GM21528 (cell line): ENCODE data around the gene GPC3.
"Not testable (repeated sequence)": the region's sequence is repeated elsewhere in the genome, so short reads cannot be mapped to it uniquely, and the experiment has no call there.

ENCODE experiments used
- ATAC-seq: cut with Tn5 transposase; IDR thresholded peaks from one replicate; pipeline ENCODE4 v1.9.1; 2021; ENCODE audit warnings: mild to moderate bottlenecking, moderate library complexity; ENCODE audit not compliant: unreplicated experiment, low FRiP score

Gene GPC3

GRCh38 chrX:133633950-133634349, 351.4 kb downstream of the GPC3 start:
- ATAC-seq, result no peak

GRCh38 chrX:133633162-133633561, 352.2 kb downstream of the GPC3 start:
- ATAC-seq, result no peak

DNA sequence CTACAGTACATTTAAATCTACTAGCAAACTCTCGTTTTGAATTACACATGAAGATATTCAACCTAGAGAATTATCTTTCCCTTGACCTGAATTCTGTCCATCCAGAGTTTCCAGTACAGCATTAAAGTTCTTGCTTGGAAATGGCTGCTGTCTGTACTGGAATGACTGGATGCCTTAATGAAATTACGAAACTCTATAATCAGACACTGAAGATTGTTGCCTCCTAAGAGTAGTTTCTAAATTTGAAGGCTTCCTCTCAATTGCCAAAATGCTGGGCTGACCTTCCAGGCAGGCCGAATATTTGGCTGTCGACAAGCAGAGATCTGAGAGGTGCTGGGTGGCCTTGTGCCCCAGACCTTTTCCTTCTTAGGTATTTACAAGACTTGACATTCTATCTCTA, 355.0 kb downstream of the GPC3 start:
- ATAC-seq, result no peak

GRCh38 chrX:133627673-133628072, 357.7 kb downstream of the GPC3 start:
- ATAC-seq, result no peak

- ATAC-seq, result not testable (repeated sequence)
These were observed 364.0 kb downstream of the GPC3 start for GRCh38 chrX:133621384-133621783.

- ATAC-seq, result no peak
These were observed 373.7 kb downstream of the GPC3 start for GRCh38 chrX:133611676-133612075.

GRCh38 chrX:133610056-133610455, 375.3 kb downstream of the GPC3 start:
- ATAC-seq, result no peak

- ATAC-seq, result no peak
These were observed 376.2 kb downstream of the GPC3 start for GRCh38 chrX:133609166-133609565.

DNA sequence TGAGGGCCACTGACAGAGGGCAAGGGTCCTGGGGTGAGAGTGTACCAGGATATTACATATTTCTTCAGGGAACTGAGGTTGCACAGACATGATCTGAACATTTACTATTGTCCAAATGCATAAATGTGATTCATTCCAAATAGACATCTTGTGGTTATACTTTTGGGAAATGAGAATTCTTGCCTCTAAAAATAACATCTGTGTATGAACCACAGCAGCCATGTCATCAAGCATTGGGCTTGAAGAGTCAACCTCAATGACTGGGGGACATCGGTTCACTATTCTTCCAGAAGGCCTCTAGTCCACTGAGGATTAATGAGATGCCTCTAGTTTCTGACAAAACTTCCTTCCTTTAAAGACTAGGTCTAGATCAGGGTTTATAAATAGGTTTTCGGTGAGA, 377.0 kb downstream of the GPC3 start:
- ATAC-seq, result no peak

DNA sequence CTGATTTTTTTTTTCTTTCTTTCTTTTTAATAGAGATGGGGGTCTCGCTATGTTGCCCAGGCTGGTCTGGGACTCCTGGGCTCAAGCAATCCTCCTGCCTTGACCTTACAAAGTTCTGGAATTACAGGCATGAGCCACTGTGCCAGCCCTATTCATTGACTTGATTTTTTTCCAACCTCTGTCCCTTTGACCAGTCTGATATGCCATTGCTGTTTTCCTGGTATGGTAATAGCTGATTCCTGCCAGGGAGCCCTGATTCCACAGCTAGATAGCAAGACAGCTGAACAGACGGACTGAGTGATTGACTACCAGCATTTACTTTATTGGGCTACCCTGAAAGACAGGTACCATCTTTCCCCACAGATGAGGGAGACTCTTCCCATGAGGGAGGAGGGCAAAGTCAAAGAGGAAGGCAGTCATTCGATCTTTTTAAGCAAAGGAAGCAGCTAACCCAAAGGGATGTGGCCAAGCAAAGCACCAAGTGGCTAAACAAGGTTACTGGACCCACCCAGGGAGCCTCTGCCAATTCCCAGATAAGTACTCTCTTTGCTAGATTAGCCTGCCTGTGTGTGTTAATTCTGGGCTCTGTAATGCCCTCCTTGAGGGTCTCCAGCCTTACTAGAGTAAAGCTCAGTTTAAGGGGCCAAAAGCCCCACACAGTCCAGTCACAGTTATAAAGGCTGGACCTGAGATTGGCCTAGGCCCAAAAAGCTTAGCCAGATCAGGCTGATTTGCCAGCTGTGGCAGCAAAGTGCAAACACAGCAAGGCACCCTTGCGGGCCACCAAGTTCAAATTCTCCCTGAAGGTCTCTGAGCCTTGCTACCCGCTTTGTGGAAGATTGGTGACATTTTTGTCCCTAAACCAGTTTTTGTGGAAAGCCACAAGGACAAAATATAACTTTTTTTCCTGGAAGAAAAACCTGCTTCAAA, 377.7 kb downstream of the GPC3 start:
- ATAC-seq, result no peak

- ATAC-seq, result no peak
These were observed 378.4 kb downstream of the GPC3 start for GRCh38 chrX:133606990-133607389.

DNA sequence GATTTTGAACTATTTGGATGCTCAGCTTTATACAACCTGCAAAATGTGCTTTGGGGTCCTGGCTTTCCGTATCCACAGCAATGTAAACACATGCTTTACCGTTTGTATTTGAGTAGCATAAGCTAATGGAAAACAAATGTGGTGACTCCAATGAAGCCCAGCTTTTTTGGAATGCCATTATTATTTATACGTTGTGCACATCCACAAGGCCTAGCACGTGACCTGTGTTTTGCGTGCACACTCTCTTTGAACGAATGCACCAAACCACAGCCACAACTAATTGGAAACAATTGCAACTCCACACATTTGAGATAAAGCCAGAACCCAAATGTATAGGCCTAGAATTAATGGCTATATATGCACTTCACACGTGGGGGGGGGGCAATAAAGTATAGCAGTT, 380.6 kb downstream of the GPC3 start:
- no peak for ATAC-seq

GRCh38 chrX:133602881-133603280, 382.5 kb downstream of the GPC3 start:
- ATAC-seq, result no peak

- no peak for ATAC-seq
These were observed 384.3 kb downstream of the GPC3 start for GRCh38 chrX:133601116-133601515.

- no peak for ATAC-seq
These were observed 384.9 kb downstream of the GPC3 start for GRCh38 chrX:133600536-133600935.

GRCh38 chrX:133598601-133599335, 386.6 kb downstream of the GPC3 start:
- no peak for ATAC-seq

- no peak for ATAC-seq
These were observed 391.2 kb downstream of the GPC3 start for GRCh38 chrX:133594156-133594555.

DNA sequence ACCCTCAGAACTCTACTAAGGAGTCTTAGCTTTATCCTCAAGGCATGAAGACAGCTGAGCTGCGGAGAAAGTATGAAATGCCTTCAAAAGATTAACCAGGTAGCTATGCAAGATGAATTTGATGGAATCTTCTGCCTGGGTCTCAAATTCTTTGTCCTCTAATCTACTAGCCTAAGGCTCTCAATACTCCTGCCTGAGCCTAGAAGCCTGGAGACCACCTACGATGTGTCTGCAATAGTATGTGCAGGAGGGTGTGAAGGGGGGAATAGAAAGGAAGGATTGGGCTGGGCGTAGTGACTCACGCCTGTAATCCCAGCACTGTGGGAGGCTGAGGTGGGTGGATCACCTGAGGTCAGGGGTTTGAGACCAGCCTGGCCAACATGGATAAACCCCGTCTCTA, 391.9 kb downstream of the GPC3 start:
- no peak for ATAC-seq

DNA sequence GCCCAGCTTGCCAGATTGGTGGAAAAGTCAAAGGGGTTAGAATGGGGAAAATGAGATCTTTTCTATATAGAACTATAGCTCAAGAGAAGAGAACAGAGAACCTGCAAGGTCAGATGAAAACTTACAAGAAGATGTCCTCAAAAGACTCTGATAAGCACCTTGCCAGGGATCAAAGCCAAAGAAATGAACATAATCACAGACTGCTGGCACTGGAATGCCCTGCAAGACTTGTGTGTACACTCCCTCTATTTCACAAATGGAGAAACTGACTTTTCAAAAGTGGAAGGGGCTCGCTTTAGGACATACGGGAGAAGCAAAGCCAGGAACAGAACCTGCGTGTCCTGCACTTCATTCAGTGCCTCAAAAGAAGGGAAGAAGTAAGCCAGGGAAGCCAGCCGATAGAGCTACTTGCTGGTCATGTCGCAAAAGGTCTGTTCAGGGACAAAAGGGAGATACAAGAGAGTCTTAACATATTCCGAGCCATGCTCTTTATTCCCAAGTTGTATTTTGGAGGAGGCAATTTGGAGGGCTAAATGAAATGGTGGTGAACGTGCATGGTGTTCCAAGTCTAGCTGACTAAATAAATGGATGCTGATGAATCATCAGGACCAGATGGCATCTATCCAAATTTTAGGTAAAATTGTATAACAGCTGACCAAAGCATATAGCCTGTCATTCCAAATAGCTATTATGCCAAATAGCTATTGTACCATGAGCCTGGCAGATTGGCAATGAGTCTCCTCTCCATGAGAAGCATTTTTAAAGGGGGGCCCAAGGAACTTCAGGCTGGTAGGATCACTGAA, 394.5 kb downstream of the GPC3 start:
- ATAC-seq, result no peak

DNA sequence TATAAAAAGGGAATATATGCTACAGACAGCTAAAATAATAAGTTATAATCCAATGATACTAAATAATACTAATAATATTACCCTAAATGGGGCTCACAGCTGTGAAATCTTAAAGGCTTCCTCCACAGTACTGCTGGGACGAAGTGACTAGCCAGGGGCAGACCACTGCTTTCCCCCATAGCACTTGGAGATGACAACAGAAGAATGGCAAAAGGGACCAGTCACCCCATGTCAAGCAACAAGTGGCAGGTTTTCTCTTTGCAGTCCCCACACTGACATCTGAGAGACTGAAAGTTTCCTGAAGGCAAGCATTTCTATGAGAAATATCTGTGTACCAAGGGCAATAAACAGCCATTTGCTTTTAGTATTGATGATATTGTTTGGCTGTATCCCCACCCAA, 396.6 kb downstream of the GPC3 start:
- ATAC-seq, result no peak

DNA sequence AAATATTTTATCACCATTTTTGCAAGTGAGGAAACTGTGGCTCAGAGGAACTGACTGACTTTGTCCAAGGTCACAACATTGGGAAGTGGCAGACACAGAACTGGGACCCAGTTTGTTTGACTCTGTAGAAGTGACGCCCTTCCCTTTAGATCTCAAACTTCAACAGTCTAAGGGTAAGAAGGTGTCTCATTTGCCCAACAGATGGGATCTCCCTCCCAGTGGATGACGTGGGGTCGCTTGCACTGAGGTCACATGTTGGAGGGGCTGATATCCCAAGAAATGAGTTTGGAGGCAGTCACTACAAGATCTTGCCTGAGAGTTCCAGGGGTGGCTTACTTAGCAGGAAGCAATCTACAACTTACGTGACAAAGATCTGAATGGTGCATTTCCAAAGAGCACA, 397.6 kb downstream of the GPC3 start:
- ATAC-seq, result no peak
